SK-N-SH (cell line): ENCODE data around the gene SCEL.

Experiments used
- EZH2phosphoT487 ChIP-seq: fragments of 200-600 bp; sonication (generic); IDR thresholded peaks from 2 replicates; pipeline ENCODE4 v1.6.1; 2017; ENCODE audit warnings: low read depth, mixed run types, mild to moderate bottlenecking, antibody characterized with exemption, moderate library complexity, borderline replicate concordance
- FOXM1 ChIP-seq: IDR thresholded peaks from 2 replicates; pipeline ENCODE4 v1.4.0; 2012; ENCODE audit warnings: low read depth, mild to moderate bottlenecking
- TAF1 ChIP-seq: IDR thresholded peaks from 2 replicates; pipeline ENCODE4 v1.6.1; 2012; ENCODE audit warnings: low read depth, mild to moderate bottlenecking, low read length, moderate library complexity, borderline replicate concordance
- TF ChIP-seq, protein P1 (sequence below): IDR thresholded peaks from 2 replicates; pipeline ENCODE4 v1.4.0; 2012; ENCODE audit warnings: low read depth, borderline replicate concordance

DNA sequence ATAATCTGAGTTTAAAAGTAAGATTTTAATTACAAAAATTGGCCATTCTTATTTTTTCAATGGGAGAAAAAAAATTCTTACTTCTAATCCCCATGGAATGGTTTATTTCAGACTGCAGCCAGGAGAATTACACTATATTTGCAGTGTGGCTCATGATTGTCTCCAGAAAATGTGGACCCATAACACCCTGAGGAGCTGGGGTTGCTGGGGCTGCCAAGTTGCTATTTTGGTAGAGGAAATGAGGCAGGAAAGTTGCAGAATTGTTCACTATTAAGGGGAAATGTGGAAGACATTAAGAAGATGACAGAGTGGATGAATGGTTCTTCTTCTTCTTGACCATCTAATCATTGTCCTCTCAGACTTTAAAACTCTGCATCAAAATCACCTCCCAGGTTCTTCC, 4.6 kb upstream of the SCEL start:
- TF ChIP-seq, protein P1, sequence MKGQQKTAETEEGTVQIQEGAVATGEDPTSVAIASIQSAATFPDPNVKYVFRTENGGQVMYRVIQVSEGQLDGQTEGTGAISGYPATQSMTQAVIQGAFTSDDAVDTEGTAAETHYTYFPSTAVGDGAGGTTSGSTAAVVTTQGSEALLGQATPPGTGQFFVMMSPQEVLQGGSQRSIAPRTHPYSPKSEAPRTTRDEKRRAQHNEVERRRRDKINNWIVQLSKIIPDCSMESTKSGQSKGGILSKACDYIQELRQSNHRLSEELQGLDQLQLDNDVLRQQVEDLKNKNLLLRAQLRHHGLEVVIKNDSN = no peak
- no peak for TF ChIP-seq EZH2phosphoT487
- no peak for TF ChIP-seq FOXM1
- TF ChIP-seq TAF1 = no peak
